H1 (cell line): ENCODE measurements around the gene HOXA13. TPM values are rescaled to one million over a fixed set of nuclear protein-coding genes. Genes with fewer than 3 reads are reported as not detected.

Experiments
- CTCF ChIA-PET: fragments of 300-600 bp; sonication (Branson Sonifier 250); formaldehyde crosslinking; loops from one replicate; lab custom pipeline; 2021; ENCODE audit not compliant: partially characterized antibody; lab: Charles Lee
- POLR2A ChIA-PET: fragments of 300-600 bp; sonication (Branson Sonifier 250); formaldehyde crosslinking; loops from one replicate; lab custom pipeline; 2021; ENCODE audit warnings: inconsistent platforms; ENCODE audit not compliant: partially characterized antibody; lab: Charles Lee
- DNase-seq, 2 experiments: peaks; one replicate each; pipeline versions ENCODE4 v3.0.0 to v3.0.0-alpha.2; 2010 to 2022; ENCODE audit warnings: low spot score in 2 of 2, low read depth in 1 of 2, mixed read lengths in 1 of 2
- FAIRE-seq: peaks from 2 replicates; lab custom pipeline; 2011; peaks lifted over from hg19 to GRCh38; lab: Jason Lieb, UNC
- H2AFZ ChIP-seq: 2 replicates; pipeline ENCODE4 v1.8.1; 2012; ENCODE audit warnings: low read length, inconsistent platforms
- H2AK5ac ChIP-seq: 2 replicates; pipeline ENCODE4 v1.6.1; 2013; ENCODE audit warnings: low read depth, low read length
- H2BK120ac ChIP-seq: replicated peaks from 2 replicates; pipeline ENCODE3; 2013; ENCODE audit warnings: low read depth, low read length, inconsistent platforms
- H2BK12ac ChIP-seq: 2 replicates; pipeline ENCODE4 v1.6.1; 2013; ENCODE audit warnings: low read depth, low read length
- H2BK15ac ChIP-seq: 2 replicates; pipeline ENCODE4 v1.6.1; 2013; ENCODE audit warnings: low read length
- H2BK20ac ChIP-seq: 2 replicates; pipeline ENCODE4 v1.6.1; 2013; ENCODE audit warnings: low read length
- H2BK5ac ChIP-seq: 2 replicates; pipeline ENCODE4 v1.6.1; 2013; ENCODE audit warnings: low read depth, low read length
- H3K14ac ChIP-seq: 2 replicates; pipeline ENCODE4 v1.6.1; 2013; ENCODE audit warnings: inconsistent platforms; ENCODE audit not compliant: insufficient read length
- H3K18ac ChIP-seq: 2 replicates; pipeline ENCODE4 v1.6.1; 2013; ENCODE audit warnings: low read length; ENCODE audit errors: extremely low read depth
- H3K23ac ChIP-seq: 2 replicates; pipeline ENCODE4 v1.6.1; 2013; ENCODE audit warnings: inconsistent platforms; ENCODE audit not compliant: insufficient read length
- H3K23me2 ChIP-seq: 2 replicates; pipeline ENCODE4 v1.6.1; 2013; ENCODE audit warnings: low read depth, low read length
- H3K27ac ChIP-seq: 2 replicates; pipeline ENCODE4 v1.6.1; 2011; ENCODE audit warnings: low read depth, low read length, inconsistent platforms
- H3K27me3 ChIP-seq, 4 experiments: replicated peaks in 1 of 4; 1 replicate in 1 of 4; 2 replicates in 3 of 4; pipeline versions ENCODE4 v1.6.1 to v1.8.1; 2011 to 2013; ENCODE audit warnings: low read length in 3 of 4, mild to moderate bottlenecking in 3 of 4, inconsistent platforms in 2 of 4, mixed read lengths in 2 of 4, moderate library complexity in 1 of 4; ENCODE audit not compliant: control insufficient read depth in 3 of 4, insufficient read depth in 3 of 4; ENCODE audit errors: extremely low read depth in 1 of 4
- H3K36me3 ChIP-seq, 4 experiments: 2 replicates each; pipeline versions ENCODE4 v1.6.1 to v1.8.1; 2011 to 2013; ENCODE audit warnings: mild to moderate bottlenecking in 4 of 4, low read length in 3 of 4, moderate library complexity in 2 of 4, control low read depth in 1 of 4, inconsistent platforms in 1 of 4; ENCODE audit not compliant: insufficient read depth in 4 of 4, control insufficient read depth in 2 of 4
- H3K4ac ChIP-seq: replicated peaks from 2 replicates; pipeline ENCODE3; 2013; ENCODE audit warnings: low read length, low read depth, mixed read lengths, inconsistent platforms; ENCODE audit not compliant: insufficient read length
- H3K4me1 ChIP-seq, 4 experiments: replicated peaks in 1 of 4; 1 replicate in 1 of 4; 2 replicates in 3 of 4; pipeline versions ENCODE4 v1.6.1 to v1.8.1; 2011 to 2013; ENCODE audit warnings: low read length in 3 of 4, inconsistent platforms in 2 of 4, mixed read lengths in 1 of 4; ENCODE audit not compliant: insufficient read depth in 4 of 4, control insufficient read depth in 3 of 4
- H3K4me2 ChIP-seq, 2 experiments: 2 replicates each; pipeline versions ENCODE4 v1.6.1 to v1.8.1; 2011 to 2013; ENCODE audit warnings: low read depth in 2 of 2, low read length in 2 of 2, control low read depth in 1 of 2, inconsistent platforms in 1 of 2, mild to moderate bottlenecking in 1 of 2; ENCODE audit not compliant: insufficient read depth in 1 of 2
- H3K4me3 ChIP-seq, 4 experiments: fragments of 200-600, 300-600 bp in 1 of 4; sonication (generic), shearing (Covaris generic), sonication (Bioruptor Twin) in 1 of 4; 2 replicates each; pipeline versions ENCODE4 v1.5.1 to v1.8.1; 2011 to 2016; ENCODE audit warnings: low read length in 4 of 4, low read depth in 3 of 4, control low read depth in 2 of 4, inconsistent platforms in 2 of 4, mild to moderate bottlenecking in 2 of 4, mixed read lengths in 1 of 4, moderate library complexity in 1 of 4; ENCODE audit not compliant: insufficient read depth in 2 of 4; ENCODE audit errors: extremely low read depth in 1 of 4
- H3K56ac ChIP-seq: replicated peaks from 2 replicates; pipeline ENCODE3; 2013; ENCODE audit warnings: low read depth, mild to moderate bottlenecking, mixed read lengths, low read length, inconsistent platforms; ENCODE audit not compliant: insufficient read length
- H3K79me1 ChIP-seq: 2 replicates; pipeline ENCODE4 v1.6.1; 2013; ENCODE audit warnings: low read depth, low read length, control low read depth
- H3K79me2 ChIP-seq, 2 experiments: 2 replicates each; pipeline versions ENCODE4 v1.6.1 to v1.8.1; 2012 to 2013; ENCODE audit warnings: low read length in 2 of 2, mild to moderate bottlenecking in 2 of 2, inconsistent platforms in 1 of 2; ENCODE audit not compliant: insufficient read depth in 2 of 2, control insufficient read depth in 1 of 2
- H3K9ac ChIP-seq, 4 experiments: replicated peaks in 1 of 4; 1 replicate in 1 of 4; 2 replicates in 3 of 4; pipeline versions ENCODE4 v1.6.1 to v1.8.1; 2011 to 2013; ENCODE audit warnings: low read depth in 3 of 4, low read length in 3 of 4, control low read depth in 2 of 4, mild to moderate bottlenecking in 2 of 4, moderate library complexity in 2 of 4, inconsistent platforms in 1 of 4; ENCODE audit errors: extremely low read depth in 1 of 4
- H3K9me3 ChIP-seq, 2 experiments: 2 replicates each; pipeline versions ENCODE4 v1.6.1 to v1.8.1; 2012 to 2013; ENCODE audit warnings: mild to moderate bottlenecking in 2 of 2, moderate library complexity in 2 of 2, control low read depth in 1 of 2, inconsistent platforms in 1 of 2, low read depth in 1 of 2, low read length in 1 of 2, mixed read lengths in 1 of 2; ENCODE audit not compliant: insufficient read depth in 2 of 2
- H4K20me1 ChIP-seq, 2 experiments: replicated peaks in 1 of 2; 2 replicates each; pipeline versions ENCODE3 to v1.8.1; 2011 to 2013; ENCODE audit warnings: inconsistent platforms in 2 of 2, low read length in 2 of 2, mild to moderate bottlenecking in 1 of 2; ENCODE audit not compliant: insufficient read depth in 2 of 2, control insufficient read depth in 1 of 2
- H4K5ac ChIP-seq: 2 replicates; pipeline ENCODE4 v1.6.1; 2013; ENCODE audit warnings: low read length, low read depth, mixed read lengths, inconsistent platforms; ENCODE audit not compliant: insufficient read length
- H4K8ac ChIP-seq: 2 replicates; pipeline ENCODE4 v1.8.0; 2013; ENCODE audit warnings: mild to moderate bottlenecking, moderate library complexity, low read length, inconsistent platforms; ENCODE audit not compliant: insufficient read depth; ENCODE audit errors: extremely low read depth
- H4K91ac ChIP-seq: replicated peaks from 2 replicates; pipeline ENCODE3; 2013; ENCODE audit warnings: low read length, mixed read lengths, inconsistent platforms; ENCODE audit not compliant: insufficient read length
- EZH2 ChIP-seq: fragments of 200-600 bp; sonication (generic); IDR thresholded peaks from 2 replicates; pipeline ENCODE4 v1.7.1; 2012; ENCODE audit warnings: low read depth, mild to moderate bottlenecking, moderate library complexity, low read length, inconsistent platforms; ENCODE audit not compliant: severe bottlenecking
- MAX ChIP-seq: IDR thresholded peaks from 2 replicates; pipeline ENCODE4 v1.6.1; 2012; ENCODE audit warnings: inconsistent platforms
- RNF2 ChIP-seq: fragments of 200-900, 300-1000 bp; sonication (generic); IDR thresholded peaks from 2 replicates; pipeline ENCODE4 v1.7.1; 2016; ENCODE audit warnings: borderline replicate concordance, low read depth, mild to moderate bottlenecking, antibody characterized with exemption, low read length; ENCODE audit not compliant: poor library complexity, severe bottlenecking; ENCODE audit errors: missing control alignments
- SUZ12 ChIP-seq: fragments of 200-600 bp; sonication (generic); IDR thresholded peaks from 2 replicates; pipeline ENCODE4 v1.6.1; 2012; ENCODE audit warnings: mild to moderate bottlenecking, inconsistent platforms, low read length, moderate library complexity, mixed read lengths
- WGBS, 2 experiments: shearing (Covaris generic) in 1 of 2; methylation state at CpG; one replicate each; pipeline versions ENCODE4 v1.1.6 to v1.1.7; 2013 to 2015; ENCODE audit warnings: low lambda C conversion rate in 2 of 2, mixed read lengths in 2 of 2, inconsistent platforms in 1 of 2, low coverage in 1 of 2, missing lambda C conversion rate in 1 of 2; ENCODE audit not compliant: insufficient replicate concordance in 2 of 2, insufficient coverage in 1 of 2, insufficient read length in 1 of 2; ENCODE audit errors: extremely low coverage in 1 of 2, missing lambda C conversion rate in 1 of 2; 5-methylcytosine and 5-hydroxymethylcytosine counted together
- polyA plus RNA-seq, 7 experiments: library from polyadenylated mRNA; depleted of rRNA in 3 of 7; stranded (reverse) in 5 of 7; unstranded in 2 of 7; fragments of >200 nt in 5 of 7; fragments of 200-250 nt in 2 of 7; gene quantifications; 1 replicate in 5 of 7; 2 replicates in 1 of 7; 4 replicates in 1 of 7; pipeline versions ENCODE4 v1.2.1 to v1.2.3, GENCODE V29; 2011 to 2013; ENCODE audit warnings: missing spikeins in 2 of 7, mixed read lengths in 2 of 7
- total RNA-seq: library from RNA; stranded (reverse); fragmentation: NEBNext Ultra II Directional; extraction: Animal tissue kit (Norgen Biotek cat#: 25700); gene quantifications from 2 replicates; pipeline ENCODE4 v1.2.1, GENCODE V29; 2021

HOXA13 gene
- total and polyA plus RNA-seq, 2 of the 8 experiments (the other 6 are each of a cell fraction or from before 2014, with no cell fraction given), result not detected

- H3K9ac ChIP-seq, result no peak overlapping the region
- peak in 1 of 2 experiments; percentile 53 for DNase-seq
Measured at GRCh38 chr7:27154901-27155815, 44.7 kb downstream of the HOXA13 start.

More at GRCh38 chr7:27154901-27155815, 44.7 kb downstream of the HOXA13 start:
- Histone ChIP-seq H4K8ac (peak overlapping the region; percentile 7; the same call in 1 of the 2 replicates), H2BK120ac (no peak overlapping the region), H2BK12ac (0 out of 2 replicates have a peak overlapping the region, but pooled peaks have one; percentile 60), H3K56ac (no peak overlapping the region), H3K27ac (no peak overlapping the region), H2AFZ (no peak overlapping the region), H4K5ac (no peak overlapping the region), H3K14ac (no peak overlapping the region), H2BK15ac (no peak overlapping the region), H3K4me1 (peaks cover 0 to 2% (median under 1%) of the 10 kb centered on the region in 4 experiments; a peak in 3 of 7 replicates), H4K91ac (no peak overlapping the region), H3K4me3 (no peak overlapping the region), H3K79me2 (no peaks in the 10 kb centered on the region), H3K4me2 (no peak overlapping the region; a peak in 1 of 4 replicates), H4K20me1 (peaks cover 31 to 55% of the 10 kb centered on the region in 2 experiments), H2AK5ac (0 out of 2 replicates have a peak overlapping the region, but pooled peaks have one; percentile 82), H3K9me3 (peaks cover 0 to 10% of the 10 kb centered on the region in 2 experiments; a peak in 1 of 4 replicates), H3K27me3 (peaks cover 99 to 100% (median 100%) of the 10 kb centered on the region in 4 experiments), H3K23me2 (peaks cover 2% of the 10 kb centered on the region; the same call in 1 of the 2 replicates), H3K23ac (no peak overlapping the region), H2BK20ac (no peak overlapping the region), H3K18ac (no peak overlapping the region), H3K36me3 (peaks cover 0 to 20% (median 0%) of the 10 kb centered on the region in 4 experiments; a peak in 1 of 8 replicates), H3K4ac (no peak overlapping the region), H3K79me1 (no peaks in the 10 kb centered on the region), H2BK5ac (no peak overlapping the region)
- FAIRE-seq, result no peak
- WGBS, 2 experiments, result 18% methylated on average over 39 of the region's 48 CpGs; no CpG with 5 or more reads in 1 of the 2 experiments
- ChIA-PET POLR2A (no interaction called here), CTCF (interaction anchor here (0.7 to 4.2 kb wide), 7 partner anchors 9 to 472 kb away, joined by 3 to 33 read pairs (median 3); partner anchors contain the start of gene HOXA5)
- TF ChIP-seq RNF2 (peak; percentile 76), EZH2 (peak; percentile 99), MAX (no peak), SUZ12 (peak; percentile 98)
